ENCODE measurements around the gene ACTL7A.
"Not testable (repeated sequence)": the region's sequence is repeated elsewhere in the genome, so short reads cannot be mapped to it uniquely, and the experiment has no call there.

ACTL7A gene

GRCh38 chr9:108874058-108874788 lies 12.2 kb downstream of the ACTL7A start:
- peaks cover 40% of the 10 kb centered on the region for H3K36me3 Mint-ChIP-seq
- H3K27ac Mint-ChIP-seq: peak overlapping the region; percentile 39
- H3K4me1 Mint-ChIP-seq: no peaks in the 10 kb centered on the region
- no peak for DNase-seq (ENCODE audit: low spot score in 2 of 2)
- no peak for ATAC-seq (ENCODE audit: low read depth)
- H3K4me3 Mint-ChIP-seq: no peak overlapping the region
- H3K27me3 Mint-ChIP-seq: no peaks in the 10 kb centered on the region
- peaks cover 2% of the 10 kb centered on the region for H3K9me3 Mint-ChIP-seq

GRCh38 chr9:108876425-108876824 lies 14.4 kb downstream of the ACTL7A start:
- Mint-ChIP-seq H3K27me3 (no peaks in the 10 kb centered on the region), H3K4me1 (no peaks in the 10 kb centered on the region), H3K36me3 (peaks cover 45% of the 10 kb centered on the region), H3K27ac (no peak overlapping the region), H3K9me3 (peaks cover 2% of the 10 kb centered on the region), H3K4me3 (no peak overlapping the region)
- DNase-seq (ENCODE audit: low spot score in 2 of 2) (no peak), ATAC-seq (ENCODE audit: low read depth) (no peak)

GRCh38 chr9:108877524-108877923 lies 15.5 kb downstream of the ACTL7A start:
- DNase-seq (ENCODE audit: low spot score in 2 of 2) (no peak), ATAC-seq (ENCODE audit: low read depth) (no peak)
- Mint-ChIP-seq H3K27ac (no peak overlapping the region), H3K36me3 (peaks cover 43% of the 10 kb centered on the region), H3K4me1 (no peaks in the 10 kb centered on the region), H3K4me3 (no peak overlapping the region), H3K27me3 (no peaks in the 10 kb centered on the region), H3K9me3 (no peaks in the 10 kb centered on the region)

GRCh38 chr9:108880738-108881316 lies 18.8 kb downstream of the ACTL7A start:
- DNase-seq (ENCODE audit: low spot score in 2 of 2): no peak
- no peak overlapping the region for H3K4me3 Mint-ChIP-seq
- no peaks in the 10 kb centered on the region for H3K4me1 Mint-ChIP-seq
- no peaks in the 10 kb centered on the region for H3K27me3 Mint-ChIP-seq
- no peak overlapping the region for H3K27ac Mint-ChIP-seq
- no peak for ATAC-seq (ENCODE audit: low read depth)
- no peaks in the 10 kb centered on the region for H3K9me3 Mint-ChIP-seq
- H3K36me3 Mint-ChIP-seq: peaks cover 47% of the 10 kb centered on the region

- Mint-ChIP-seq H3K27me3 (no peaks in the 10 kb centered on the region), H3K4me1 (no peaks in the 10 kb centered on the region), H3K36me3 (peaks cover 41% of the 10 kb centered on the region), H3K9me3 (no peaks in the 10 kb centered on the region), H3K4me3 (no peak overlapping the region), H3K27ac (peak overlapping the region; percentile 67)
- ATAC-seq (ENCODE audit: low read depth) (no peak), DNase-seq (ENCODE audit: low spot score in 2 of 2) (no peak)
These were observed 20.2 kb downstream of the ACTL7A start for GRCh38 chr9:108882052-108882888.

DNA sequence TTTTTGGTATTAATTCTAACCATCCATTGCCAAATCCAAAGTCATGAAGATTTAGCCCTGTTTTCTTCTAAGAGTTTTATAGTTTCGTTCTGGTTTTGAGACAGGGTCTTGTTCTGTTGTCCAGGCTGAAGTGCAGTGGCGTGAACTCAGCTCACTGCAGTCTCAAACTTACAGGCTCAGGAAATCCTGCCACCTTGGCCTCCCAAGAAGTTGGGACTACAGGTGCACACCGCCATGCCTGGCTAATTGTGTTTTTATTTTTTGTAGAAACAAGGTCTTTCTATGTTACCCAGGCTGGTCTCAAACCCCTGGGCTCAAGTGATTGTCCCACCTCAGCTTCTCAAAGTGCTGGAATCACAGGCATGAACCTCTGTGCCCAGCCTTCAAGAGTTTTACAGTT lies 21.0 kb downstream of the ACTL7A start:
- no peak overlapping the region for H3K4me3 Mint-ChIP-seq
- no peak for DNase-seq (ENCODE audit: low spot score in 2 of 2)
- H3K36me3 Mint-ChIP-seq: peaks cover 40% of the 10 kb centered on the region

GRCh38 chr9:108884701-108885100 lies 22.6 kb downstream of the ACTL7A start:
- no peak for ATAC-seq (ENCODE audit: low read depth)
- H3K36me3 Mint-ChIP-seq: peaks cover 35% of the 10 kb centered on the region

More for the DNA sequence above, 21.0 kb downstream of the ACTL7A start:
- ATAC-seq (ENCODE audit: low read depth): no peak
- Mint-ChIP-seq H3K4me1 (no peaks in the 10 kb centered on the region), H3K27me3 (no peaks in the 10 kb centered on the region), H3K9me3 (no peaks in the 10 kb centered on the region), H3K27ac (no peak overlapping the region)

DNA sequence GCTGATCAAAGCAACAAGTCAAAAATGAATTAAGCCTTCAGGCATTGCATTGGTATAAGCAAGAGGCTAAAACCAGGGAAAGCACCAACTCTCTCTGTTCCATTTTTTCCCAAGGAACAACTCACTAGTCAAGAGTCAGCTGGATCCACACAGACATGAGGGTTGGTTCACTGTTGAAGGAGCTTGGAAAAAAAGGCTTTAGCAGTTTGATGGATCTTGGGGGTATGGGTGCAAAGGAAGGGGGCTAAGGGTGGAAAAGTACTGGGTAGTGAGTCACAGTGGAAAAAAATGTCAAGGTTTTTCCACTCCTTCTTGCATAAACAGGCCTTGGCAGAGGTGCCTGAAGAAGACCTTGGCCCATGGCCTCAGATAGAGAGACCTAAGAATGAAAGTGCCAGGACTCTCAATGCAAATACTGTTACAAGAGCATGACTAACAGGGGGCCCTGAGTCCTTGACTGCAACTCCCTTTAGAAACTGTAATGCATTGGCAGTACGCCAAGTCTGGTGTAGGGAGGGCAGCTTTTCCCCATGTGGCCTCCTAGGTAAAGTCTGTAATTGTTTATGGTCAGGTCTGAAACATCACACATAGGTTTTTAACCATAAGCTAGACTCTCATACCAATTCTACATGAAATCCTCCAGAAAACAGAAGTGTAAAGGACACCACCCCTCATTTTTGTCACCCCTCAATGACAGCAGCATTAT lies 23.7 kb downstream of the ACTL7A start:
- Mint-ChIP-seq H3K4me3 (no peak overlapping the region), H3K4me1 (no peaks in the 10 kb centered on the region), H3K9me3 (no peaks in the 10 kb centered on the region), H3K36me3 (peaks cover 36% of the 10 kb centered on the region), H3K27ac (no peak overlapping the region), H3K27me3 (no peaks in the 10 kb centered on the region)
- no peak for ATAC-seq (ENCODE audit: low read depth)
- no peak for DNase-seq (ENCODE audit: low spot score in 2 of 2)

More at GRCh38 chr9:108884701-108885100, 22.6 kb downstream of the ACTL7A start:
- no peaks in the 10 kb centered on the region for H3K27me3 Mint-ChIP-seq
- H3K4me3 Mint-ChIP-seq: no peak overlapping the region
- DNase-seq (ENCODE audit: low spot score in 2 of 2): no peak
- H3K27ac Mint-ChIP-seq: no peak overlapping the region
- H3K4me1 Mint-ChIP-seq: no peaks in the 10 kb centered on the region
- no peaks in the 10 kb centered on the region for H3K9me3 Mint-ChIP-seq

DNA sequence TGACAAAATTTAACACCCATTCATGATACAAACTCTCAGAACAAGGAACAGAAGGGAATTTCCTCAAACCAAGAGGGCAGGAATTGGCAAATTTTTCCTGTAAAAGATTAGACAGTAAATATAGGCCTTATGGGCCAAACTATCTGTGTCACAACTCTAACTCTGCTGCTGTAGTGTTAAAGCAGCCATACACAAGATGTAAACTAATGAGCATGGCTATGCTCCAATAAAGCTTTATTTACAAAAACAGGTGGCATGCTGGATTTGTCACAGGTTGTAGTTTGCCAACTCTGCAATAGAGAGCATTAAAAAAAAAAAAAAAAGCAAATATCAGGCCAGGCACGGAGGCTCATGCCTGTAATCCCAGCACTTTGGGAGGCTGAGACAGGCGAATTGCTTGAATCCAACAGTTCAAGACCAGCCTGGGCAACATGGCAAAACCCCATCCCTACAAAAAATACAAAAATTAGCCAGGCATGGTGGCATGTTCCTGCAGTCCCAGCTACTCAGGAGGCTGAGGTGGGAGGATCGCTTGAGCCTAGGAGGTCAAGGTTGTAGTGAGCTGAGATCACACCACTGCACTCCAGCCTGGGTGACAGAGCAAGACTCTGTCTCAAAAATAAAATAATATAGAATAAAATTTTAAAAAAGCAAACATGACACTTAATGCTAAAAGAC lies 24.7 kb downstream of the ACTL7A start:
- ATAC-seq (ENCODE audit: low read depth); DNase-seq (ENCODE audit: low spot score in 2 of 2); H3K9me3 Mint-ChIP-seq; H3K27me3 Mint-ChIP-seq; H3K4me1 Mint-ChIP-seq; H3K27ac Mint-ChIP-seq; H3K4me3 Mint-ChIP-seq: not testable (repeated sequence)
- peaks cover 39% of the 10 kb centered on the region for H3K36me3 Mint-ChIP-seq

DNA sequence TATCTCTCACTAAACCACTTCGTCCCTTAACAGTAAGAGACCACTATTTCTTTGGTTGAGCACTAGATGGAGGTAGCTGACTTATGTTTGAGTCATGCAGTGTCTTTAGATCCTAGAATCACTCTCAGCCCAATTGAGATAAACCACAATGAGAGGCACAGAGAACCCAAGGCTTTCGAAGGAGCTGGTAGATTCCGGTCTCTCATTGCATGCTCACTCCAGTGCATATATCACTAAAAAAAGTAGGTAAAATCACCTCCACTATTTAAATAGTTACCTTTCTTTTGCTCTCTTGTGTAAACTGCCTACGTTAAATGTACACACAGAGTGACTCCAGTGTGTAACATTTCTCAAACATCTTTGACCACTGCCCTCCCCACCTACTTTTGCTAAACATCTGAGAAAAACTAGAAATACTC lies 27.6 kb downstream of the ACTL7A start:
- no peaks in the 10 kb centered on the region for H3K9me3 Mint-ChIP-seq
- no peak overlapping the region for H3K27ac Mint-ChIP-seq
- DNase-seq (ENCODE audit: low spot score in 2 of 2) (no peak), ATAC-seq (ENCODE audit: low read depth) (no peak)
- H3K36me3 Mint-ChIP-seq: peaks cover 42% of the 10 kb centered on the region
- H3K4me1 Mint-ChIP-seq: no peaks in the 10 kb centered on the region
- no peak overlapping the region for H3K4me3 Mint-ChIP-seq
- H3K27me3 Mint-ChIP-seq: no peaks in the 10 kb centered on the region

GRCh38 chr9:108894225-108894997 lies 32.3 kb downstream of the ACTL7A start:
- no peak for ATAC-seq (ENCODE audit: low read depth)
- H3K4me3 Mint-ChIP-seq: no peak overlapping the region
- H3K36me3 Mint-ChIP-seq: peaks cover 53% of the 10 kb centered on the region
- no peaks in the 10 kb centered on the region for H3K9me3 Mint-ChIP-seq
- H3K4me1 Mint-ChIP-seq: no peaks in the 10 kb centered on the region
- no peak overlapping the region for H3K27ac Mint-ChIP-seq
- H3K27me3 Mint-ChIP-seq: no peaks in the 10 kb centered on the region
- no peak for DNase-seq (ENCODE audit: low spot score in 2 of 2)

- no peak overlapping the region for H3K27ac Mint-ChIP-seq
- H3K4me1 Mint-ChIP-seq: no peaks in the 10 kb centered on the region
- ATAC-seq (ENCODE audit: low read depth): no peak
- H3K9me3 Mint-ChIP-seq: no peaks in the 10 kb centered on the region
- no peak for DNase-seq (ENCODE audit: low spot score in 2 of 2)
- H3K27me3 Mint-ChIP-seq: no peaks in the 10 kb centered on the region
- H3K4me3 Mint-ChIP-seq: no peak overlapping the region
- peaks cover 47% of the 10 kb centered on the region for H3K36me3 Mint-ChIP-seq
These were observed 35.4 kb downstream of the ACTL7A start for GRCh38 chr9:108897324-108898096.

All from memory B cell (primary cell).